Measurements from ENCODE around the gene SF3B4. TPM values are rescaled to one million over a fixed set of nuclear protein-coding genes. Genes with fewer than 3 reads are reported as not detected.

Gene SF3B4
- total and polyA plus RNA-seq, 2 of the 13 experiments (the other 11 are each of a cell fraction or from before 2014, with no cell fraction given): 13.8 to 14.8 TPM

- no peak for TF ChIP-seq ZBED4 (CRISPR knock-in tag; IDR thresholded peaks at IDR 0.05; ENCODE audit: borderline replicate concordance)
- TF ChIP-seq EHMT2 (IDR thresholded peaks at IDR 0.05; ENCODE audit: borderline replicate concordance, low read depth, low read length): no peak
- no peak for TF ChIP-seq TMF1 (CRISPR knock-in tag; IDR thresholded peaks at IDR 0.05; ENCODE audit: low read depth)
- TF ChIP-seq ZNF382 (CRISPR knock-in tag; IDR thresholded peaks at IDR 0.05; ENCODE audit: borderline replicate concordance): no peak
- TF ChIP-seq MBNL3 (CRISPR knock-in tag; conservative IDR thresholded peaks at IDR 0.05): no peak
- TF ChIP-seq TAF1 (CRISPR knock-in tag; IDR thresholded peaks at IDR 0.05): peak; percentile 54; the same call in 1 of the 2 replicates
- peak; percentile 53 for TF ChIP-seq DRAP1 (CRISPR knock-in tag; IDR thresholded peaks at IDR 0.05)
- no peak; the same call in 1 of the 2 replicates for TF ChIP-seq ZBTB7B (CRISPR knock-in tag; IDR thresholded peaks at IDR 0.05)
- TF ChIP-seq ZSCAN30 (CRISPR knock-in tag; IDR thresholded peaks at IDR 0.05): no peak
- no peak for TF ChIP-seq PHB2 (IDR thresholded peaks at IDR 0.05; ENCODE audit: partially characterized antibody)
- no peak for TF ChIP-seq ARID3A (IDR thresholded peaks at IDR 0.05; ENCODE audit: low read depth, low read length)
- peak; percentile 28; the same call in 1 of the 2 replicates for TF ChIP-seq HDAC2 (CRISPR knock-in tag; IDR thresholded peaks at IDR 0.05)
- no peak; the same call in 1 of the 2 replicates for TF ChIP-seq RXRB (CRISPR knock-in tag; IDR thresholded peaks at IDR 0.05; ENCODE audit: borderline replicate concordance)
- TF ChIP-seq KDM2A (CRISPR knock-in tag; IDR thresholded peaks at IDR 0.05; ENCODE audit: borderline replicate concordance, low read depth): peak; percentile 75; the same call in 1 of the 2 replicates
- no peak for TF ChIP-seq REST (IDR thresholded peaks at IDR 0.05; ENCODE audit: borderline replicate concordance in 1 of 2, low read depth in 1 of 2, low read length in 2 of 2)
- TF ChIP-seq ZNF597 (CRISPR knock-in tag; IDR thresholded peaks at IDR 0.05): no peak
- TF ChIP-seq ZNF616 (CRISPR knock-in tag; IDR thresholded peaks at IDR 0.05; ENCODE audit: low read depth): no peak
- TF ChIP-seq ZFP82 (CRISPR knock-in tag; IDR thresholded peaks at IDR 0.05; ENCODE audit: borderline replicate concordance): 0 out of 2 replicates have a peak, but pooled peaks have one; percentile 77
Observed at GRCh38 chr1:149899460-149900284, 27.9 kb downstream of the SF3B4 start, which contains the start of gene BOLA1 (continued).

Data from HepG2 (cell line).